GM12801 (cell line): Measurements from ENCODE around the gene ZNF485.

ENCODE experiments used
- TF ChIP-seq, protein P1 (sequence below): IDR thresholded peaks from one replicate; pipeline ENCODE4 v1.5.1; 2011; ENCODE audit warnings: control low read depth; ENCODE audit not compliant: insufficient read length; ENCODE audit errors: extremely low read depth

Gene ZNF485

GRCh38 chr10:43658227-43658626 is 52.0 kb downstream of the ZNF485 start:
- TF ChIP-seq, protein P1, sequence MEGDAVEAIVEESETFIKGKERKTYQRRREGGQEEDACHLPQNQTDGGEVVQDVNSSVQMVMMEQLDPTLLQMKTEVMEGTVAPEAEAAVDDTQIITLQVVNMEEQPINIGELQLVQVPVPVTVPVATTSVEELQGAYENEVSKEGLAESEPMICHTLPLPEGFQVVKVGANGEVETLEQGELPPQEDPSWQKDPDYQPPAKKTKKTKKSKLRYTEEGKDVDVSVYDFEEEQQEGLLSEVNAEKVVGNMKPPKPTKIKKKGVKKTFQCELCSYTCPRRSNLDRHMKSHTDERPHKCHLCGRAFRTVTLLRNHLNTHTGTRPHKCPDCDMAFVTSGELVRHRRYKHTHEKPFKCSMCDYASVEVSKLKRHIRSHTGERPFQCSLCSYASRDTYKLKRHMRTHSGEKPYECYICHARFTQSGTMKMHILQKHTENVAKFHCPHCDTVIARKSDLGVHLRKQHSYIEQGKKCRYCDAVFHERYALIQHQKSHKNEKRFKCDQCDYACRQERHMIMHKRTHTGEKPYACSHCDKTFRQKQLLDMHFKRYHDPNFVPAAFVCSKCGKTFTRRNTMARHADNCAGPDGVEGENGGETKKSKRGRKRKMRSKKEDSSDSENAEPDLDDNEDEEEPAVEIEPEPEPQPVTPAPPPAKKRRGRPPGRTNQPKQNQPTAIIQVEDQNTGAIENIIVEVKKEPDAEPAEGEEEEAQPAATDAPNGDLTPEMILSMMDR = no peak

GRCh38 chr10:43665054-43665453 is 58.8 kb downstream of the ZNF485 start:
- TF ChIP-seq, protein P1 = no peak

DNA sequence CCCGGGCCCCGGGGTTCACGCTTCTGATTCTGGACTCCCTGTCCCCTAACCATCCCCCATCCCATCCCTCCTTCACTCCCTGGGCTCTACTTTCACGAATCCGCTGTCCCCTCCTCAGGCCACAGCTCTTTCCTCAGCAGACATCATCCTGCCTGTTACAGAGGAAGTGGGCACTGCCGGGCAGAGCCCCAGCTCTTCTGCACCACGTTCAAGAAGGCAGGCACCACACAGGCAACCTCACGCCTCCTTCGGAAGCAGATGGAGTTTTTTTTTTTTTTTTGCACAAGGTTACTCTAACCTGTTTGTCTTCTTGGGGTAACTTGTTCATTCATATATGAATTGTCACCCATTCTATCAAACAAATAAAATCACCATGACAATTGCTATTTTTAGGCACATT is 60.3 kb downstream of the ZNF485 start:
- TF ChIP-seq, protein P1 = no peak

DNA sequence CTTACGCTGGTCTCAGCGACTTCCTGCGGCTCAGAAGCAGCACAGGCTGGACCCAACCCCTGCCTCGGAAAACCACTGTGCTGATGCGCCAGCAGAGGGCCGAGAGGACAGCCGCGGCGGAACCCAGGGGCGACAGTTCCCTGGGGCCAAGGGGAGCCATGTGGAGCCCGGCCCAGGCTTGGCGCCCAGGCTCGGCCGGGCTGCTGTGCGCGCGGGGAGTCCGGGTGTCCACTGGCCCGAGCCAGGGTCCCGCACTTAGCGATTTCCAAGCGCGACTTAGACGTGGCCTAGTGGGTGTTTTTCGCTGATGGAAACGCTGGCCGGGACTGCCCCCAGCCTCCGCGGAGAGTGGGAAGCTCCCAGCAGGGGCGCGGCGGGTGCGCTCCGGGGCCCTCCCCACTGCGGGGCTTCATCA is 61.1 kb downstream of the ZNF485 start:
- TF ChIP-seq, protein P1 = no peak
